HepG2 (cell line): ENCODE measurements around the gene ALB. TPM values are rescaled to one million over a fixed set of nuclear protein-coding genes. Genes with fewer than 3 reads are reported as not detected.

ENCODE experiments used
- ARID3A ChIP-seq: IDR thresholded peaks from 2 replicates; pipeline ENCODE4 v1.6.1; 2012; ENCODE audit warnings: low read depth, low read length, improper control_type of control experiment
- CTCF ChIP-seq: sonication (generic); formaldehyde crosslinking; IDR thresholded peaks from 2 replicates; pipeline ENCODE4 v1.5.0; 2020; ENCODE audit warnings: mild to moderate bottlenecking, missing genetic modification reagents, moderate library complexity
- HOXA5 ChIP-seq: sonication (generic); formaldehyde crosslinking; IDR thresholded peaks from 2 replicates; pipeline ENCODE4 v1.4.0; 2020; ENCODE audit warnings: missing genetic modification reagents
- ISL2 ChIP-seq: sonication (generic); formaldehyde crosslinking; IDR thresholded peaks from 2 replicates; pipeline ENCODE4 v1.5.0; 2020; ENCODE audit warnings: missing genetic modification reagents
- ISX ChIP-seq: sonication (generic); formaldehyde crosslinking; conservative IDR thresholded peaks from 2 replicates; pipeline ENCODE4 v1.5.0; 2020; ENCODE audit warnings: missing genetic modification reagents
- MAZ ChIP-seq, 2 experiments: sonication (generic) in 1 of 2; formaldehyde crosslinking in 1 of 2; IDR thresholded peaks; 2 replicates each; pipeline versions ENCODE4 v1.5.0 to v1.6.1; 2012 to 2020; ENCODE audit warnings: low read depth in 2 of 2, mild to moderate bottlenecking in 2 of 2, borderline replicate concordance in 1 of 2, improper control_type of control experiment in 1 of 2, low read length in 1 of 2, missing genetic modification reagents in 1 of 2, moderate library complexity in 1 of 2
- POLR2A ChIP-seq, 2 experiments: IDR thresholded peaks; 2 replicates each; pipeline ENCODE4 v1.6.1; 2011; ENCODE audit warnings: low read depth in 2 of 2, low read length in 2 of 2, mild to moderate bottlenecking in 1 of 2, moderate library complexity in 1 of 2; ENCODE audit not compliant: insufficient read depth in 1 of 2
- RAD21 ChIP-seq: fragments of 450-650 bp; formaldehyde crosslinking; IDR thresholded peaks from 2 replicates; pipeline ENCODE4 v1.5.0; 2020; ENCODE audit warnings: mild to moderate bottlenecking
- SMC3 ChIP-seq: IDR thresholded peaks from 2 replicates; pipeline ENCODE4 v1.6.1; 2011; ENCODE audit warnings: low read length, improper control_type of control experiment
- SMYD3 ChIP-seq: sonication (generic); formaldehyde crosslinking; IDR thresholded peaks from 2 replicates; pipeline ENCODE4 v1.8.1; 2023; ENCODE audit warnings: mild to moderate bottlenecking, missing genetic modification reagents
- STAT6 ChIP-seq: sonication (generic); formaldehyde crosslinking; IDR thresholded peaks from 2 replicates; pipeline ENCODE4 v1.4.0; 2020; ENCODE audit warnings: missing genetic modification reagents, mild to moderate bottlenecking, borderline replicate concordance
- ZBTB2 ChIP-seq: sonication (generic); formaldehyde crosslinking; IDR thresholded peaks from 2 replicates; pipeline ENCODE4 v1.8.0; 2022; ENCODE audit warnings: low read depth, missing genetic modification reagents
- ZGPAT ChIP-seq: IDR thresholded peaks from 2 replicates; pipeline ENCODE4 v1.6.1; 2016; ENCODE audit warnings: mild to moderate bottlenecking
- ZNF746 ChIP-seq: sonication (generic); formaldehyde crosslinking; IDR thresholded peaks from 2 replicates; pipeline ENCODE4 v1.8.0; 2022; ENCODE audit warnings: mild to moderate bottlenecking, missing genetic modification reagents
- polyA plus RNA-seq, 8 experiments: library from polyadenylated mRNA; depleted of rRNA in 3 of 8; stranded (reverse) in 7 of 8; unstranded in 1 of 8; fragments of >200 nt; fragmentation: Illumina TruSeq in 4 of 8; extraction: Trizol in 4 of 8; gene quantifications; 2 replicates each; pipeline versions ENCODE4 v1.2.1 to v1.2.3, GENCODE V29; 2011 to 2016; ENCODE audit warnings: low read depth in 4 of 8, missing spikeins in 1 of 8, mixed read lengths in 1 of 8; ENCODE audit not compliant: insufficient read depth in 1 of 8
- total RNA-seq, 5 experiments: library from RNA; depleted of rRNA; stranded (reverse); fragments of >200 nt; fragmentation: Illumina TruSeq; extraction: Trizol; gene quantifications; 2 replicates each; pipeline ENCODE4 v1.2.3, GENCODE V29; 2016; ENCODE audit warnings: low read depth in 1 of 5
- TF ChIP-seq, protein P1 (sequence below), 2 experiments: sonication (generic) in 1 of 2; formaldehyde crosslinking in 1 of 2; IDR thresholded peaks; 2 replicates each; pipeline versions ENCODE4 v1.4.0 to v1.6.1; 2018 to 2020; ENCODE audit warnings: missing genetic modification reagents in 2 of 2, borderline replicate concordance in 1 of 2, low read depth in 1 of 2, mild to moderate bottlenecking in 1 of 2, missing biosample characterization in 1 of 2

The ALB gene
- total and polyA plus RNA-seq, 2 of the 13 experiments (the other 11 are each of a cell fraction or from before 2014, with no cell fraction given): 22,259 to 22,625 TPM

- TF ChIP-seq, protein P1, sequence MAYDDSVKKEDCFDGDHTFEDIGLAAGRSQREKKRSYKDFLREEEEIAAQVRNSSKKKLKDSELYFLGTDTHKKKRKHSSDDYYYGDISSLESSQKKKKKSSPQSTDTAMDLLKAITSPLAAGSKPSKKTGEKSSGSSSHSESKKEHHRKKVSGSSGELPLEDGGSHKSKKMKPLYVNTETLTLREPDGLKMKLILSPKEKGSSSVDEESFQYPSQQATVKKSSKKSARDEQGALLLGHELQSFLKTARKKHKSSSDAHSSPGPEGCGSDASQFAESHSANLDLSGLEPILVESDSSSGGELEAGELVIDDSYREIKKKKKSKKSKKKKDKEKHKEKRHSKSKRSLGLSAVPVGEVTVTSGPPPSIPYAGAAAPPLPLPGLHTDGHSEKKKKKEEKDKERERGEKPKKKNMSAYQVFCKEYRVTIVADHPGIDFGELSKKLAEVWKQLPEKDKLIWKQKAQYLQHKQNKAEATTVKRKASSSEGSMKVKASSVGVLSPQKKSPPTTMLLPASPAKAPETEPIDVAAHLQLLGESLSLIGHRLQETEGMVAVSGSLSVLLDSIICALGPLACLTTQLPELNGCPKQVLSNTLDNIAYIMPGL (CRISPR knock-in tag; IDR thresholded peaks at IDR 0.05; ENCODE audit: borderline replicate concordance in 1 of 2, low read depth in 1 of 2): peak in 1 of 2 experiments; percentile 46; a peak in 1 of 4 replicates
- TF ChIP-seq ZBTB2 (0 out of 2 replicates have a peak, but pooled peaks have one; percentile 25), SMYD3 (CRISPR knock-in tag) (0 out of 2 replicates have a peak, but pooled peaks have one; percentile 47), CTCF (CRISPR knock-in tag) (peak; percentile 75), ARID3A (peak; percentile 88), ISL2 (CRISPR knock-in tag) (0 out of 2 replicates have a peak, but pooled peaks have one; percentile 18), SMC3 (peak; percentile 95), HOXA5 (no peak), ISX (no peak), STAT6 (peak; percentile 54; the same call in 1 of the 2 replicates), RAD21 (CRISPR knock-in tag) (peak; percentile 75), MAZ (IDR thresholded peaks at IDR 0.05; ENCODE audit: borderline replicate concordance, low read depth, low read length) (no peak), MAZ (CRISPR knock-in tag; IDR thresholded peaks at IDR 0.05; ENCODE audit: low read depth) (no peak), ZGPAT (CRISPR knock-in tag) (0 out of 2 replicates have a peak, but pooled peaks have one; percentile 40), POLR2A (IDR thresholded peaks at IDR 0.05; ENCODE audit: insufficient read depth in 1 of 2, low read depth in 2 of 2, low read length in 2 of 2) (peak in 1 of 2 experiments; percentile 39; a peak in 2 of 4 replicates), ZNF746 (CRISPR knock-in tag) (no peak)
Measured at GRCh38 chr4:73446336-73446938, 42.4 kb downstream of the ALB start (continued).
